PFSK-1 (cell line): ENCODE results near the gene AFAP1L2.

Experiments used
- FOXP2 ChIP-seq: optimal IDR thresholded peaks from 2 replicates; pipeline ENCODE3; 2011; ENCODE audit warnings: borderline replicate concordance, control low read depth, inconsistent platforms; ENCODE audit not compliant: insufficient read depth; ENCODE audit errors: extremely low read length, extremely low read depth
- POLR2AphosphoS5 ChIP-seq: IDR thresholded peaks from 2 replicates; pipeline ENCODE4 v1.6.1; 2012; ENCODE audit warnings: low read depth, mild to moderate bottlenecking, control low read depth, low read length, moderate library complexity
- REST ChIP-seq, 2 experiments: IDR thresholded peaks; 2 replicates each; pipeline versions ENCODE4 v1.6.1 to v1.8.0; 2011 to 2012; ENCODE audit warnings: low read depth in 2 of 2, low read length in 2 of 2, control low read depth in 1 of 2, inconsistent platforms in 1 of 2, mild to moderate bottlenecking in 1 of 2, moderate library complexity in 1 of 2; ENCODE audit not compliant: insufficient read depth in 1 of 2
- SIN3A ChIP-seq: IDR thresholded peaks from 2 replicates; pipeline ENCODE4 v1.6.1; 2012; ENCODE audit warnings: mild to moderate bottlenecking, low read length, moderate library complexity, borderline replicate concordance; ENCODE audit not compliant: insufficient read depth
- TAF1 ChIP-seq: IDR thresholded peaks from 2 replicates; pipeline ENCODE4 v1.6.1; 2012; ENCODE audit warnings: low read length, control low read depth, borderline replicate concordance; ENCODE audit not compliant: insufficient read depth

GRCh38 chr10:114403541-114404161 is 651 bp downstream of the AFAP1L2 start:
- TF ChIP-seq REST (IDR thresholded peaks at IDR 0.05; ENCODE audit: insufficient read depth in 1 of 2, low read depth in 2 of 2, low read length in 2 of 2) (no peak), SIN3A (no peak), POLR2AphosphoS5 (no peak), TAF1 (no peak), FOXP2 (no peak)
